NCI-H1092 (cell line): ENCODE results near the gene AZGP1.
"Not testable (repeated sequence)": the region's sequence is repeated elsewhere in the genome, so short reads cannot be mapped to it uniquely, and the experiment has no call there.

ENCODE experiments used
- DNase-seq: peaks from one replicate; lab custom pipeline; 2025; lab: John Stamatoyannopoulos, UW

The AZGP1 gene

DNA sequence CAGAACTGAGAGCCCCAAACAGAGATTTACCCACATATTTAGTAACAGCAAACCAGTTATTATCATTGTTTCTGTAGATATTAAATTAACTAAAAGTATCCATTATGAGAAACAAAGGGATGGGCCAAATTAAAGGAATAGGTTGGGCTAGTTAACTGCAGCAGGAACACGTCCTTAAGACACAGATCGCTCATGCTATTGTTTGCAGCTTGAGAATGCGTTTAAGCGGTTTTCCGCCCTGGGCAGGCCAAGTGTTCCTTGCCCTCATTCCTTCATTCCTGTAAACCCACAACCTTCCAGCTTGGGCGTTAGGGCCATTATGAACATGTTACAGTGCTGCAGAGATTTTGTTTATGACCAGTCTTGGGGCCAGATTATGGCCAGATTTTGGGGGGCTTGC is 25.0 kb downstream of the AZGP1 start:
- DNase-seq: not testable (repeated sequence)

GRCh38 chr7:99949645-99950228 is 26.1 kb downstream of the AZGP1 start:
- no peak for DNase-seq

DNA sequence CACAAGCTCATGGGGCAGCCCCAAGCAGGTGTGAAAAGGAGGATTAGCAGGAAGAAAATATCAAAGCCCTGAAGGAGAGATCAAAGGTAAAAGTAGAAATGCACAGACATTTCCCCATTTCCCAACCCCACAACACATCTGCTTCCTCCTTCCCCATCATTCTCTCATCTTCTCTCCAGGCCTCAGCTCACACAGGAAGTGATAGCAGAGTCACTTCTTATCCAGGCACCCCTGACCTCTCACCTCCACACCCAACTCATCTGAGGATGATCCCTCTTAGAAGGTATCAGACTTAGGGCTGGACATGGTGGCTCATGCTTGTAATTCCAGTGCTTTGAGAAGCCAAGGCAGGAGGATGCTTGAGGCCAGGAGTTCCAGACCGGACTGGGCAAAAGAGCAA is 28.2 kb downstream of the AZGP1 start:
- DNase-seq: no peak

GRCh38 chr7:99944497-99945070 is 31.2 kb downstream of the AZGP1 start:
- DNase-seq: no peak

GRCh38 chr7:99943641-99944496 is 32.0 kb downstream of the AZGP1 start:
- DNase-seq: no peak

DNA sequence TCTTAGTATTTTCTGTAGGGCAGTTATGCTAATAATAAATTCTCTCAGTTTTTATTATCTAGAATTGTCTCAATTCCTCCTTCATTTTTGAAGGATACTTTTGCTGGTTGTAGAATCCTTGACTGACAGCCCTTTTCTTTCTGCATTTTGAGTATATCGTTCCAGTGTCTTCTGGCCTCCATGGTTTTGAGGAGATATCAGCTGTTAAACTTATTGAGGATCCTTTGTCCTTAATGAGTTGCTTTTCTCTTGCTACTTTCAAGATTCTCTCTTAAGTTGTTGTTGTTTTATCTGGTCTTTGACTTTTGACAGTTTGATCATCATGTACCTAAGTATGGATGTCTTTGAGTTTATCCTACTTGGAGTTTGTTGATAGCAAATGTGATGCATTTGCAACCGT is 37.5 kb downstream of the AZGP1 start:
- no peak for DNase-seq

DNA sequence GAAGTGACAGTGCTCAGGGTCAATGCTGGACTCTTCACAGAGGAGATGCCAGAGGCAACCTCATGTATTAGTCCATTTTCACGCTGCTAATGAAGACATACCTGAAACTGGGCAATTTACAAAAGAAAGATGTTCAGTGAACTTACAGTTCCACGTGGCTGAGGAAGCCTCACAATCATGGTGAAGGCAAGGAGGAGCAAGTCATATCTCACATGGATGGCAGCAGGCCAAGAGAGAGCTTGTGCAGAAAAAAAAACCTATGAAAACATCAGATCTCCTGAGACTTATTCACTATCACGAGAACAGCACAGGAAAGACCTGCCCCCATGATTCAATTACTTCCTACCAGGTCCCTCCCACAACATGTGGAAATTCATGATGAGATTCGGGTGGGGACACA is 40.8 kb downstream of the AZGP1 start:
- not testable (repeated sequence) for DNase-seq

DNA sequence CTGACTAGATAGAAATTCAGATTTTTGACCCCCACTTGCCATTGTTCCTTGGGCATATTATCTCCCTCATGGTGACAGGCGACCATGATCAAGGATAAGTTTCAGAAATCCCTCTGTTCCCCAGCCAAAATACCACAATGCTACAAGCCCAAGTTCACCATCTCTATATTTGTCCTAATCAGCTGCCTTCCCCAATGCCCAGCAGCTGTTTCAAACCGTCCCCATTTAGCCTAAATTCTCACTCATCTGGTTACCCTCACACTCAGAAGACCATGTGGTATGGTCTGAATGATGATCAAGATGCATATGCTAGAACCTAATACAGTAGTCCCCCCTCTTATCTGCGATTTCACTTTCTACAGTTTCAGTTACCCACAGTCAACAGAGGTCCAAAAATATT is 45.5 kb downstream of the AZGP1 start:
- DNase-seq: no peak

GRCh38 chr7:99929730-99930053 is 46.1 kb downstream of the AZGP1 start:
- DNase-seq: no peak

- DNase-seq: peak; percentile 76
Measured at GRCh38 chr7:99928994-99929729, 46.7 kb downstream of the AZGP1 start, which contains the start of gene GJC3. TSS of gene GJC3 (minus strand) at chr7:99929620. CDS start at chr7:99929620, 0 bp downstream.

DNA sequence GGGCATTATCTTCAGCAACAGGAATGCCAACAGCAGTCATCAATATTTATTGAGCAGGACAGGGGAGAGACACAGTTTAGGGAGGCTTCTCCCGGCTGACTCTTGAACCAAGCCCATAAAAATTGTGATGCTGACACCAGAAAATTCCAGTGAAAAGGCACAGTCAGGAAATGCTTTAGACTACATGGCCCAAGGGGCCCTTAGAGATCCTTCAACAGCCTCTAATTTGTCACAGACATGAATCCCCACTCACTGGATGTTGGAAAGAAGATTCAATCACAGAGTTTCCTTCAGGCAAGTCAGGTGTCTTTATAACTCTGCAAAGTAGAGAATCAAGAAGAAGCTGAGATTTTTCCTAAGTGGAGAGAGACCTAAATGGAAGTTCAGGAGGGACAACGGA is 47.6 kb downstream of the AZGP1 start:
- DNase-seq: no peak

GRCh38 chr7:99927536-99927935 is 48.3 kb downstream of the AZGP1 start:
- DNase-seq: no peak

DNA sequence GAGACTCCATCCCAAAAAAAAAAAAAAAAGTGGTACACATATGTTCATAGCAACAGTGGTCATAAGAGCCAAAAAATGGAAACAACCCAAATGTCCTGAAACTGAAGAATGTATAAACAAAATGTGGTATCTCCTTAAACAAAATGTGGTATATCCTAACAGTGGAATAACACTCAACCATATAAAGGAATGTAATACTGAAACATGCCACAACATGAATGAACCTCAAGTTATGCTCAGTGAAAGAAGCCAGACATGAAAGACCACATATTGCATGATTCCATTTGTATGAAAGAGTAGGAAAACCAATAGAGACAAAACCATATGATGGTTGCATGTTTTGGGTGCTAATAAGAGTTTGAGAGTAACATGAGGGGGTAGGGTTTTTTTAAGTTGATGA is 49.5 kb downstream of the AZGP1 start:
- DNase-seq: no peak

DNA sequence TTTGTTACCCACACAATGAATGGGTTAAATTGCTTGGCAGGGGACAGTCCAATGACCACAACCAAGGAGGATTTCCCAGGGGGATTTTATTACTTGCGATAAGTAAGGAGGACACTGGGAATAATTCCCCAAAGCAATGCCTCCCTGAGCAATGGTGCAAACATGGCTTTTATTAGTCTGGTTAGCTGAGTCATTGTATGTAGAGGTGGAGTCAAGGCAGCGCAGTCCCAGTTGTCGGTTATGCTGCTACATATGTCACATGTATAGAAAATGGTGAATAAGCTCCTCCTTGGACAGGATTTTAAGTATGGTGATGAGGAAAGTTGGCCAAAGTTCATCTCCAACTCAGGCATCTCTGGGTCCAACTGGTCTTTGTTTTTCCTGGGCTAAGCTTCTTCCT is 52.6 kb downstream of the AZGP1 start:
- DNase-seq: no peak

DNA sequence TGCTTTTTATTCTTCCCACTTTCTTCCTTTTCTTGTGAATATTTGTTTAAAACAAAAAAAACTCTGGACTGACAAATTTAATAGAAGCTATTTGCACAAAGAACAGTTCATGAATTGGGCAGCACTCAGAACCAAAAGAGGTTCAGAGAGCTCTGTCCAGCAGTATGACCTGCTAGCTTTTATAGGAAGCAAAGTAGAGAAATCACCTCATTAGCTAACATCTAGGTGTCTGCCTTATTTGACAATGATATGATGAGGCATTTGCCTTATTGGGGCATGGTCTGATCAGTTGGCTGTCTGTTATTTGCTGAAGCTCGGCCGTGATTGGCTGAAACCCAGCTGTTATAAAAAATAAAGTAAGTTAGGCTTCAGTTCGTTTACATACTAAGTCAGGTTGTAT is 55.7 kb downstream of the AZGP1 start:
- no peak for DNase-seq

- no peak for DNase-seq
Measured at GRCh38 chr7:99919814-99920112, 56.1 kb downstream of the AZGP1 start.

- DNase-seq: peak; percentile 89
Measured at GRCh38 chr7:99918959-99919813, 56.6 kb downstream of the AZGP1 start, which contains the start of gene TRIM4. TSS of gene TRIM4 (minus strand) at chr7:99919530. CDS start at chr7:99919401, 129 bp downstream.
